Glomerular visceral epithelial cell (primary cell): ENCODE data around the gene CAPZA1.
"Not testable (repeated sequence)": the region's sequence is repeated elsewhere in the genome, so short reads cannot be mapped to it uniquely, and the experiment has no call there.

Source experiments
- DNase-seq: peaks from one replicate; pipeline ENCODE4 v3.0.0-alpha.2; 2016; ENCODE audit errors: extremely low spot score

The CAPZA1 gene

GRCh38 chr1:112619518-112620376 is at the start of gene CAPZA1:
Gene CAPZA1 (plus strand): TSS chr1:112619832. CDS start chr1:112619845, 13 bp downstream.
- peak; percentile 92 for DNase-seq

GRCh38 chr1:112575154-112575804 is 44.4 kb upstream of the CAPZA1 start:
- DNase-seq, result peak; percentile 58

- no peak for DNase-seq
Observed at GRCh38 chr1:112576240-112576639, 43.4 kb upstream of the CAPZA1 start.

- no peak for DNase-seq
Observed at GRCh38 chr1:112579801-112580510, 39.7 kb upstream of the CAPZA1 start.

- no peak for DNase-seq
Observed at GRCh38 chr1:112581586-112582192, 37.9 kb upstream of the CAPZA1 start.

GRCh38 chr1:112583366-112583765 is 36.3 kb upstream of the CAPZA1 start:
- DNase-seq, result no peak

- no peak for DNase-seq
Observed at GRCh38 chr1:112589766-112590165, 29.9 kb upstream of the CAPZA1 start.

GRCh38 chr1:112594208-112594876 is 25.3 kb upstream of the CAPZA1 start:
- no peak for DNase-seq

- DNase-seq, result no peak
Observed at GRCh38 chr1:112599477-112599876, 20.2 kb upstream of the CAPZA1 start.

- no peak for DNase-seq
Observed at GRCh38 chr1:112603012-112603411, 16.6 kb upstream of the CAPZA1 start.

GRCh38 chr1:112603541-112603940 is 16.1 kb upstream of the CAPZA1 start:
- DNase-seq, result no peak

GRCh38 chr1:112605633-112606327 is 13.9 kb upstream of the CAPZA1 start:
- DNase-seq, result no peak

GRCh38 chr1:112614460-112615065 is 5.1 kb upstream of the CAPZA1 start:
- DNase-seq, result peak; percentile 66

- DNase-seq, result no peak
Observed at GRCh38 chr1:112618114-112618720, 1.4 kb upstream of the CAPZA1 start.

GRCh38 chr1:112618721-112619517 is 713 bp upstream of the CAPZA1 start, which contains the start of gene ST7L:
Gene ST7L (minus strand): TSS chr1:112619141. CDS start chr1:112619113, 28 bp downstream.
- peak; percentile 69 for DNase-seq

- no peak for DNase-seq
Observed at GRCh38 chr1:112620377-112620695, 704 bp downstream of the CAPZA1 start.

GRCh38 chr1:112624493-112624892 is 4.9 kb downstream of the CAPZA1 start:
- not testable (repeated sequence) for DNase-seq

GRCh38 chr1:112625696-112626095 is 6.1 kb downstream of the CAPZA1 start:
- peak; percentile 64 for DNase-seq

GRCh38 chr1:112626193-112626592 is 6.6 kb downstream of the CAPZA1 start:
- no peak for DNase-seq
